Endothelial cell of umbilical vein (primary cell): Measurements from ENCODE around the gene LIG4. TPM values are rescaled to one million over a fixed set of nuclear protein-coding genes. Genes with fewer than 3 reads are reported as not detected.

ENCODE experiments used
- BruUV-seq: library from RNA; stranded (reverse); fragments of 400-500 nt; replicated peaks from 2 replicates; lab custom pipeline; 2021; lab: Mats Ljungman, UMichigan
- CTCF ChIA-PET: fragments of 300-600, 350-600 bp; sonication (Branson Sonifier 250); formaldehyde crosslinking; loops from one replicate; lab custom pipeline; 2021; ENCODE audit warnings: antibody characterized with exemption, inconsistent platforms; lab: Charles Lee
- POLR2A ChIA-PET: fragments of 300-600, 350-600 bp; sonication (Branson Sonifier 250); formaldehyde crosslinking; loops from one replicate; lab custom pipeline; 2021; ENCODE audit warnings: antibody characterized with exemption, inconsistent platforms; lab: Charles Lee
- DNase-seq: peaks from one replicate; pipeline ENCODE4 v3.0.0-alpha.2; 2011; ENCODE audit warnings: low read depth, low spot score
- FAIRE-seq: peaks from 2 replicates; lab custom pipeline; 2011; peaks lifted over from hg19 to GRCh38; lab: Jason Lieb, UNC
- H2AFZ ChIP-seq: 2 replicates; pipeline ENCODE4 v1.6.0; 2012; ENCODE audit warnings: low read depth, low read length, control low read depth, inconsistent platforms
- H3K27ac ChIP-seq: 2 replicates; pipeline ENCODE4 v1.5.1; 2011; ENCODE audit warnings: low read depth, mild to moderate bottlenecking, control low read depth, low read length, moderate library complexity; ENCODE audit not compliant: insufficient read depth
- H3K27me3 ChIP-seq, 2 experiments: 2 replicates each; pipeline versions ENCODE4 v1.6.0 to v1.6.1; 2011; ENCODE audit warnings: low read length in 2 of 2, mixed read lengths in 1 of 2; ENCODE audit not compliant: control insufficient read depth in 2 of 2, insufficient read depth in 2 of 2
- H3K36me3 ChIP-seq, 2 experiments: 2 replicates in 1 of 2; 3 replicates in 1 of 2; pipeline ENCODE4 v1.5.1; 2011; ENCODE audit warnings: low read length in 2 of 2, mild to moderate bottlenecking in 1 of 2, moderate library complexity in 1 of 2; ENCODE audit not compliant: control insufficient read depth in 2 of 2, insufficient read depth in 2 of 2; ENCODE audit errors: extremely low read depth in 1 of 2
- H3K4me1 ChIP-seq: 3 replicates; pipeline ENCODE4 v1.5.1; 2011; ENCODE audit warnings: mild to moderate bottlenecking, low read length; ENCODE audit not compliant: control insufficient read depth, insufficient read depth; ENCODE audit errors: extremely low read depth
- H3K4me2 ChIP-seq: 2 replicates; pipeline ENCODE4 v1.6.1; 2011; ENCODE audit warnings: low read length, control low read depth, mixed read lengths; ENCODE audit not compliant: insufficient read depth
- H3K4me3 ChIP-seq, 3 experiments: fragments of 200-600 bp in 1 of 3; sonication (generic), shearing (Covaris generic) in 1 of 3; replicated peaks in 1 of 3; 2 replicates each; pipeline ENCODE4 v1.5.1; 2011 to 2016; ENCODE audit warnings: control low read depth in 3 of 3, low read length in 3 of 3, mild to moderate bottlenecking in 2 of 3, inconsistent platforms in 1 of 3, low read depth in 1 of 3, moderate library complexity in 1 of 3; ENCODE audit not compliant: insufficient read depth in 1 of 3
- H3K79me2 ChIP-seq: 2 replicates; pipeline ENCODE4 v1.6.0; 2012; ENCODE audit warnings: low read length, inconsistent platforms; ENCODE audit not compliant: control insufficient read depth, insufficient read depth
- H3K9ac ChIP-seq: replicated peaks from 2 replicates; pipeline ENCODE3; 2011; ENCODE audit warnings: low read length, control low read depth; ENCODE audit not compliant: insufficient read depth; ENCODE audit errors: extremely low read depth
- H3K9me1 ChIP-seq: replicated peaks from 3 replicates; pipeline ENCODE4 v1.6.0; 2011; ENCODE audit warnings: mild to moderate bottlenecking, low read length; ENCODE audit not compliant: control insufficient read depth, insufficient read depth; ENCODE audit errors: extremely low read depth
- H3K9me3 ChIP-seq: replicated peaks from 2 replicates; pipeline ENCODE4 v1.5.1; 2012; ENCODE audit warnings: low read length, inconsistent platforms; ENCODE audit not compliant: control insufficient read depth, insufficient read depth
- H4K20me1 ChIP-seq: replicated peaks from 2 replicates; pipeline ENCODE3; 2011; ENCODE audit warnings: mild to moderate bottlenecking, low read length; ENCODE audit not compliant: control insufficient read depth, insufficient read depth; ENCODE audit errors: extremely low read depth
- CTCF ChIP-seq, 2 donors: IDR thresholded peaks; 1 replicate in 1 of 2; 2 replicates in 1 of 2; pipeline ENCODE4 v1.5.1; 2011; ENCODE audit warnings: low read length in 2 of 2, mild to moderate bottlenecking in 2 of 2, moderate library complexity in 2 of 2, control low read depth in 1 of 2, inconsistent platforms in 1 of 2, low read depth in 1 of 2; ENCODE audit not compliant: insufficient read depth in 1 of 2; ENCODE audit errors: extremely low read depth in 1 of 2
- EZH2 ChIP-seq: IDR thresholded peaks from 2 replicates; pipeline ENCODE4 v1.6.1; 2012; ENCODE audit warnings: borderline replicate concordance, low read depth, mild to moderate bottlenecking, moderate library complexity, low read length, inconsistent platforms; ENCODE audit not compliant: severe bottlenecking
- GATA2 ChIP-seq: IDR thresholded peaks from 2 replicates; pipeline ENCODE4 v1.7.0; 2011; ENCODE audit warnings: low read depth, mild to moderate bottlenecking, moderate library complexity, mixed read lengths, low read length; ENCODE audit not compliant: insufficient read length, insufficient read depth
- JUN ChIP-seq: IDR thresholded peaks from 2 replicates; pipeline ENCODE4 v1.6.1; 2011; ENCODE audit warnings: borderline replicate concordance, low read depth; ENCODE audit not compliant: insufficient read length, insufficient read depth
- POLR2A ChIP-seq: IDR thresholded peaks from 2 replicates; pipeline ENCODE4 v1.6.1; 2012; ENCODE audit warnings: low read depth, mild to moderate bottlenecking, control low read depth, low read length
- dilution Hi-C: fragments of 300-500 bp; cut with MboI; formaldehyde crosslinking; loops from one replicate; pipeline ENCODE4 v1.15.0; 2019; ENCODE audit warnings: low sequenced_read_pairs; ENCODE audit not compliant: extremely low pct_ligation_motif_present
- intact Hi-C: fragments of 100-400 bp; cut with micrococcal nuclease; formaldehyde crosslinking; loops from one replicate; pipeline ENCODE4 v1.10.0; 2022
- polyA plus RNA-seq, 4 experiments: library from polyadenylated mRNA; depleted of rRNA in 3 of 4; stranded (reverse) in 3 of 4; unstranded in 1 of 4; fragments of >200 nt; gene quantifications; 2 replicates each; pipeline versions ENCODE4 v1.2.1 to v1.2.3, GENCODE V29; 2011 to 2012; ENCODE audit warnings: missing spikeins in 1 of 4
- total RNA-seq: library from RNA; stranded (reverse); gene quantifications from 2 replicates; pipeline ENCODE4 v1.2.3, GENCODE V29; 2021
- TF ChIP-seq, protein P1 (sequence below): IDR thresholded peaks from 2 replicates; pipeline ENCODE4 v1.6.1; 2011; ENCODE audit not compliant: insufficient read depth, insufficient read length

The LIG4 gene
- total and polyA plus RNA-seq, 2 donors (not counting 3 experiments of a cell fraction or from before 2014, with no cell fraction given) = 3.0 to 9.2 TPM

GRCh38 chr13:108263621-108264355, 48.5 kb upstream of the LIG4 start:
- H3K79me2 ChIP-seq = no peaks in the 10 kb centered on the region
- DNase-seq (no peak), FAIRE-seq (no peak)
- H3K36me3 ChIP-seq = no peaks in the 10 kb centered on the region
- H3K9me3 ChIP-seq = no peaks in the 10 kb centered on the region
- H3K4me1 ChIP-seq = peaks cover 3% of the 10 kb centered on the region
- no peaks in the 10 kb centered on the region for H3K9me1 ChIP-seq
- no TSS peak for BruUV-seq
- ChIA-PET CTCF (no interaction called here), POLR2A (no interaction called here)
- intact Hi-C loops (no loop called here), dilution Hi-C loops (no loop called here)
- no peak overlapping the region for H3K4me2 ChIP-seq
- H3K9ac ChIP-seq = no peak overlapping the region
- H3K27me3 ChIP-seq = no peaks in the 10 kb centered on the region
- H3K27ac ChIP-seq = no peak overlapping the region
- no peaks in the 10 kb centered on the region for H4K20me1 ChIP-seq
- TF ChIP-seq EZH2 (no peak), CTCF (IDR thresholded peaks at IDR 0.05; ENCODE audit: extremely low read depth in 1 of 2, insufficient read depth in 1 of 2, low read depth in 1 of 2, low read length in 2 of 2) (no peak)
- H3K4me3 ChIP-seq = no peak overlapping the region
- H2AFZ ChIP-seq = no peak overlapping the region

DNA sequence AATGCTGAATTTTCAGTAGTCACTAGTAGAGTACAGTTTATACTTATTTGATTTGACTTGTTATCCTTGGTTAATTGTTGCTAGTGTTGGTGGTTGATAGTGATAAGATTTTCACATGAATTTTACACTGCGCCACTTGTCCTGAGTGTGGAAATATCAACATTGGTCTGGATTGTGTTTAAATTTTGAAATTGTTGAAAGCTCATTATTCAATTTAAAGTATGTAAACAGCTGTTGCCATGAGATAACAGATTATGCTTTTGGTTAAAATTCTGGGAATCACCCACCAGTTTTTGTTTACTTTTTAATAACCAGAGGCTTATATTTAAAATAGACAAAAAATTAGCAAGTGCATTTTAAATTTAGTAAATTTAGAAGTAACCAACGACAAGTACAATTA, 41.9 kb upstream of the LIG4 start:
- no peaks in the 10 kb centered on the region for H3K9me3 ChIP-seq
- FAIRE-seq (no peak), DNase-seq (no peak)
- no peaks in the 10 kb centered on the region for H3K79me2 ChIP-seq
- TF ChIP-seq JUN (no peak), CTCF (IDR thresholded peaks at IDR 0.05; ENCODE audit: extremely low read depth in 1 of 2, insufficient read depth in 1 of 2, low read depth in 1 of 2, low read length in 2 of 2) (no peak), POLR2A (no peak), EZH2 (no peak), GATA2 (no peak)
- TF ChIP-seq, protein P1, sequence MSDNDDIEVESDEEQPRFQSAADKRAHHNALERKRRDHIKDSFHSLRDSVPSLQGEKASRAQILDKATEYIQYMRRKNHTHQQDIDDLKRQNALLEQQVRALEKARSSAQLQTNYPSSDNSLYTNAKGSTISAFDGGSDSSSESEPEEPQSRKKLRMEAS = no peak
- H2AFZ ChIP-seq = no peak overlapping the region
- H3K27ac ChIP-seq = no peak overlapping the region
- BruUV-seq = no TSS peak
- H3K4me1 ChIP-seq = no peaks in the 10 kb centered on the region
- dilution Hi-C loops = no loop called here
- ChIA-PET CTCF (no interaction called here), POLR2A (no interaction called here)
- H3K9ac ChIP-seq = no peak overlapping the region
- no peaks in the 10 kb centered on the region for H3K36me3 ChIP-seq
- intact Hi-C loops = no loop called here
- H3K4me3 ChIP-seq = no peak overlapping the region
- no peaks in the 10 kb centered on the region for H3K9me1 ChIP-seq
- H3K4me2 ChIP-seq = no peak overlapping the region
- no peaks in the 10 kb centered on the region for H3K27me3 ChIP-seq
- no peaks in the 10 kb centered on the region for H4K20me1 ChIP-seq
